GM19463 (cell line): ENCODE results near the gene CST9L.

Experiments
- ATAC-seq: cut with Tn5 transposase; IDR thresholded peaks from one replicate; pipeline ENCODE4 v1.9.1; 2021; ENCODE audit warnings: mild to moderate bottlenecking, moderate library complexity; ENCODE audit not compliant: unreplicated experiment

The CST9L gene

GRCh38 chr20:23547613-23548012, 20.7 kb downstream of the CST9L start:
- ATAC-seq: no peak

- no peak for ATAC-seq
These were observed 21.7 kb downstream of the CST9L start for GRCh38 chr20:23546435-23547144.

- no peak for ATAC-seq
These were observed 24.2 kb downstream of the CST9L start for GRCh38 chr20:23544133-23544532.

GRCh38 chr20:23542801-23543200, 25.5 kb downstream of the CST9L start:
- no peak for ATAC-seq

- ATAC-seq: no peak
These were observed 26.5 kb downstream of the CST9L start for GRCh38 chr20:23541776-23542175.

- no peak for ATAC-seq
These were observed 27.0 kb downstream of the CST9L start for GRCh38 chr20:23541330-23541729.

- ATAC-seq: no peak
These were observed 27.7 kb downstream of the CST9L start for GRCh38 chr20:23540624-23541023.

- no peak for ATAC-seq
These were observed 31.3 kb downstream of the CST9L start for GRCh38 chr20:23537030-23537429.

- ATAC-seq: no peak
These were observed 31.8 kb downstream of the CST9L start for GRCh38 chr20:23536328-23536974.

- ATAC-seq: no peak
These were observed 33.3 kb downstream of the CST9L start for GRCh38 chr20:23534801-23535593.

- ATAC-seq: no peak
These were observed 35.1 kb downstream of the CST9L start for GRCh38 chr20:23533161-23533560.

GRCh38 chr20:23532533-23532932, 35.8 kb downstream of the CST9L start:
- ATAC-seq: no peak

- ATAC-seq: no peak
These were observed 37.2 kb downstream of the CST9L start for GRCh38 chr20:23530937-23531567.

GRCh38 chr20:23528867-23529431, 39.3 kb downstream of the CST9L start:
- ATAC-seq: no peak

- no peak for ATAC-seq
These were observed 41.4 kb downstream of the CST9L start for GRCh38 chr20:23526850-23527249.

GRCh38 chr20:23524146-23524545, 44.1 kb downstream of the CST9L start:
- ATAC-seq: no peak

GRCh38 chr20:23520185-23520584, 48.1 kb downstream of the CST9L start:
- no peak for ATAC-seq

- no peak for ATAC-seq
These were observed 48.7 kb downstream of the CST9L start for GRCh38 chr20:23519556-23519955.

GRCh38 chr20:23517719-23518118, 50.6 kb downstream of the CST9L start:
- no peak for ATAC-seq

- no peak for ATAC-seq
These were observed 52.9 kb downstream of the CST9L start for GRCh38 chr20:23515250-23515939.
